ENCODE results near the gene ZC3H12A. TPM values are rescaled to one million over a fixed set of nuclear protein-coding genes. Genes with fewer than 3 reads are reported as not detected.
A peak's percentile ranks its signal among the peaks of the same experiment; 100 is the strongest.

ZC3H12A gene
- total RNA-seq, result 12.8 TPM
- long read RNA-seq, partial matches to known transcripts, result 3 of 18 reads
- long read RNA-seq, other reads (novel, unspliced or antisense), result 11 of 18 reads

DNA sequence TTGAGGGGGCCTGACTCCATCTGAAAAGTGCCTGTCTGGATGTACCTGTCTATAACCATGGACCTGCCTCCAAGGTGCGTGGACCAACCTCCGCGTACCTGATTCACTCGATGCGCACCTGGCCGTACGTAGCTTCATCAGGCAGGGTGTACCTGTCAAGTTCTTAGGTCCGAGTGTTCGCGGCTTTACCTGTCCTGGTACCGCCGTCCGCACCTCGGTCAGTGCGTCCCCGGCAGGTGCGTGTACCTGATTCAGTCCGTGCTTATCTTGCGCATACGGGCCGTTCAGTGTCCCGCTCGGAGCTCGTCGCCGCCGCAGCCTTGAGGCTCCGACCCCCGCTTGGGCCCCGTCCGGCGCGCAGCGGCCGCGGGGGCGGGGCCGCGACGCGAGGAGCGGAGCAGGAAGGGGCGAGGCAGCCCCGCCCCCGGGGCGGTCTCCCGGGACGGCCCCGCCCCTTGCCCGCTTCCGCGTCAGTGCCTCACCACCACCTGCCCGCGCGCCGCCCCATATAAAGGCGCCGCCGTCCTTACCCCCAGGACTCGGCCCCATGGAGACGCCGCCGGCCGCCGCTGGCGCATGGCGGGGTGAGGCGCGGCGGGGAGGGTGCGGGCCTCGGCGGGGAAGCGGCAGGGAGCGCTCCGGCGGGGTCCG is at the start of gene ZC3H12A:
Gene ZC3H12A (plus strand): TSS at position 535 of the 651 bp plus-strand sequence. CDS start 917 bp downstream, outside the sequence.
- TF ChIP-seq CTCF (IDR thresholded peaks at IDR 0.05), result no peak
- ATAC-seq (peak; percentile 85 to 94), DNase-seq (peak; percentile 96)
- peaks cover 75% of the 10 kb centered on the region for H3K4me1 ChIP-seq
- H3K36me3 ChIP-seq, result peaks cover 20% of the 10 kb centered on the region
- no peaks in the 10 kb centered on the region for H3K9me3 ChIP-seq
- peak within 1 kb of the TSS; percentile 96 for H3K27ac ChIP-seq
- intact Hi-C loops (cut with DNase I), result no loop called here
- H3K4me3 ChIP-seq, result peak within 1 kb of the TSS; percentile 83
- H3K27me3 ChIP-seq (ENCODE audit: low read depth), result no peaks in the 10 kb centered on the region

- no peak overlapping the region for H3K4me3 ChIP-seq
- H3K27me3 ChIP-seq (ENCODE audit: low read depth), result peaks cover under 1% of the 10 kb centered on the region
- ATAC-seq (no peak), DNase-seq (no peak)
- H3K9me3 ChIP-seq, result no peaks in the 10 kb centered on the region
- intact Hi-C loops (cut with DNase I), result no loop called here
- no peaks in the 10 kb centered on the region for H3K4me1 ChIP-seq
- TF ChIP-seq CTCF (IDR thresholded peaks at IDR 0.05), result no peak
- no peak overlapping the region for H3K27ac ChIP-seq
- H3K36me3 ChIP-seq, result no peaks in the 10 kb centered on the region
Observed at GRCh38 chr1:37425221-37425620, 49.2 kb upstream of the ZC3H12A start.

GRCh38 chr1:37429029-37429428 is 45.4 kb upstream of the ZC3H12A start:
- DNase-seq (no peak), ATAC-seq (no peak)
- no peaks in the 10 kb centered on the region for H3K36me3 ChIP-seq
- intact Hi-C loops (cut with DNase I), result no loop called here
- no peaks in the 10 kb centered on the region for H3K9me3 ChIP-seq
- H3K27ac ChIP-seq, result no peak overlapping the region
- no peak for TF ChIP-seq CTCF (IDR thresholded peaks at IDR 0.05)
- H3K4me3 ChIP-seq, result no peak overlapping the region
- no peaks in the 10 kb centered on the region for H3K4me1 ChIP-seq
- peaks cover 6% of the 10 kb centered on the region for H3K27me3 ChIP-seq (ENCODE audit: low read depth)

DNA sequence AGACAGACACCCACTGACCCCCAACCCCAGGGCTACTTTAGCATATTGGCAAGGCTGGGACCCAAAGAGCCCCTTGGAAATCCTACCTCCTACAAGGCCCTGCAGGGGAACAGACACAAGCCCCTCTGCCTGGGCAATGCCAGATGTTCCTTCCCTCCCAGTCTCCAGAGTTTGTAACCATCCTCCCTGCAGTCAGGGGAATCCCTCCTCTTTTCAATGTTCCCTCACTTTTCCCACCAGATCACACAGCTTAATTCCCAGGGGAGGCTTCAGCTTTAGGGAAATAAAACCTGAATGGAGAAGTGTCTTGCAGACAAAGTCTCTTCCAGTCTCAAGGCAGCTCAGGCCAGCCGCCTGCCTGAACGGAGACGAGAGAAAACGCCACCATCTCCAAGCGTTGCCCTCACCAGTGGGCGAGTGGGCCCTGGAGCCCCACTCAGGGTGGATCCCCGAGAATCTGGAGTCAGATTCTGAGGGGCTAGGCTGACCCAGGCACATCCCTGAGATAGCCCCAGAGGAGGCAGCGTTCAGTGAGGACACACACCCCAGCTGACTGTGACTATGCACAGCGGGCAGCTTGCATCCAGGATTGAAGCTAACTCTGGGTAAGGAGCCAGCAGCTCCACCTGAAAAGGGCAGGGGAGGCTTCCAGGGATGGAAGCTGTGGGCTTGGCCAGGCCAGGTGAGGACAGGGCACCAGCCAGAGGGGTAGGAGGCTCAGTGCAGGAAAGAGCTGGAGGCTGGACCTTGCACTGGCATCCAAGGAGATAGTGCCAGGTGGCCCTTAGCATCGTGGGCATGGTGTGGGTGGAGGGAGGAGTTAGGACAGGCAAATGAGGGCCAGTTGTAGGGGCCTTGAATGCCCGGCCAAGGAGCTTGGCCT is 44.0 kb upstream of the ZC3H12A start:
- intact Hi-C loops (cut with DNase I), result no loop called here
- peaks cover 6% of the 10 kb centered on the region for H3K27me3 ChIP-seq (ENCODE audit: low read depth)
- H3K27ac ChIP-seq, result no peak overlapping the region
- no peaks in the 10 kb centered on the region for H3K4me1 ChIP-seq
- ATAC-seq (no peak), DNase-seq (no peak)
- no peak overlapping the region for H3K4me3 ChIP-seq
- H3K9me3 ChIP-seq, result no peaks in the 10 kb centered on the region
- TF ChIP-seq CTCF (IDR thresholded peaks at IDR 0.05), result no peak
- H3K36me3 ChIP-seq, result no peaks in the 10 kb centered on the region

GRCh38 chr1:37432716-37433115 is 41.7 kb upstream of the ZC3H12A start:
- TF ChIP-seq CTCF (IDR thresholded peaks at IDR 0.05), result no peak
- H3K4me1 ChIP-seq, result no peaks in the 10 kb centered on the region
- no peak for DNase-seq
- no peak overlapping the region for H3K27ac ChIP-seq
- intact Hi-C loops (cut with DNase I), result no loop called here
- peaks cover 14% of the 10 kb centered on the region for H3K27me3 ChIP-seq (ENCODE audit: low read depth)
- no peak for ATAC-seq
- no peaks in the 10 kb centered on the region for H3K9me3 ChIP-seq
- H3K36me3 ChIP-seq, result no peaks in the 10 kb centered on the region
- no peak overlapping the region for H3K4me3 ChIP-seq

Measured in lower lobe of right lung (tissue), 2 donors.